ENCODE measurements around the gene FRAT2.
A peak's percentile ranks its signal among the peaks of the same experiment; 100 is the strongest.

Gene FRAT2

GRCh38 chr10:97323501-97323900 lies 11.0 kb downstream of the FRAT2 start:
- no peak for DNase-seq

GRCh38 chr10:97321804-97322190 lies 12.7 kb downstream of the FRAT2 start:
- peak; percentile 62 for DNase-seq

- peak; percentile 88 for DNase-seq
Measured at GRCh38 chr10:97321032-97321803, 13.3 kb downstream of the FRAT2 start.

- no peak for DNase-seq
Measured at GRCh38 chr10:97320480-97321031, 14.0 kb downstream of the FRAT2 start.

- peak; percentile 87 for DNase-seq
Measured at GRCh38 chr10:97319671-97320479, 14.7 kb downstream of the FRAT2 start.

- peak; percentile 96 for DNase-seq
Measured at GRCh38 chr10:97318772-97319651, 15.5 kb downstream of the FRAT2 start, which contains the start of gene FRAT1. Gene FRAT1 (plus strand): TSS chr10:97319271. CDS start chr10:97319454, 183 bp downstream.

GRCh38 chr10:97314671-97315070 lies 19.9 kb downstream of the FRAT2 start:
- no peak for DNase-seq

- DNase-seq, result no peak
Measured at GRCh38 chr10:97312897-97313296, 21.6 kb downstream of the FRAT2 start.

- DNase-seq, result no peak
Measured at GRCh38 chr10:97311111-97311626, 23.4 kb downstream of the FRAT2 start.

- DNase-seq, result no peak
Measured at GRCh38 chr10:97307866-97308780, 26.4 kb downstream of the FRAT2 start.

- no peak for DNase-seq
Measured at GRCh38 chr10:97307441-97307840, 27.1 kb downstream of the FRAT2 start.

GRCh38 chr10:97302088-97302791 lies 32.3 kb downstream of the FRAT2 start:
- no peak for DNase-seq

- DNase-seq, result no peak
Measured at GRCh38 chr10:97300980-97301379, 33.5 kb downstream of the FRAT2 start.

- DNase-seq, result no peak
Measured at GRCh38 chr10:97298223-97298571, 36.3 kb downstream of the FRAT2 start.

GRCh38 chr10:97297556-97298222 lies 36.8 kb downstream of the FRAT2 start:
- no peak for DNase-seq

- no peak for DNase-seq
Measured at GRCh38 chr10:97292862-97293198, 41.7 kb downstream of the FRAT2 start.

GRCh38 chr10:97292097-97292861 lies 42.2 kb downstream of the FRAT2 start, which contains the start of gene ARHGAP19:
Gene ARHGAP19 (minus strand): TSS chr10:97292637. CDS start chr10:97292627, 10 bp downstream.
- peak; percentile 97 for DNase-seq

GRCh38 chr10:97291357-97292096 lies 43.0 kb downstream of the FRAT2 start:
- DNase-seq, result no peak

Data from retina (tissue), 1 donor.